Transverse colon (tissue), 4 donors: Measurements from ENCODE around the gene ACTR3. TPM values are rescaled to one million over a fixed set of nuclear protein-coding genes. Genes with fewer than 3 reads are reported as not detected.

Experiments used
- DNase-seq: peaks from one replicate; pipeline ENCODE4 v3.0.0-alpha.2; 2019
- H3K27ac ChIP-seq, 4 donors: fragments of 200-600 bp; sonication (generic); 2 replicates each; pipeline ENCODE4 v1.5.1; 2016 to 2018; ENCODE audit warnings: inconsistent platforms in 4 of 4
- H3K27me3 ChIP-seq: fragments of 200-600 bp; sonication (generic); 2 replicates; pipeline ENCODE4 v1.5.1; 2017; ENCODE audit warnings: inconsistent platforms
- H3K36me3 ChIP-seq, 4 donors: fragments of 200-600 bp; sonication (generic); 2 replicates each; pipeline ENCODE4 v1.5.1; 2017 to 2019; ENCODE audit warnings: inconsistent platforms in 4 of 4
- H3K4me1 ChIP-seq, 4 donors: fragments of 200-600 bp; sonication (generic); 2 replicates each; pipeline ENCODE4 v1.5.1; 2017 to 2020; ENCODE audit warnings: inconsistent platforms in 4 of 4
- H3K4me3 ChIP-seq, 4 donors: fragments of 200-600 bp; sonication (generic); 1 replicate in 1 of 4; 2 replicates in 3 of 4; pipeline versions ENCODE4 v1.5.1 to v1.6.1; 2017 to 2019; ENCODE audit warnings: inconsistent platforms in 4 of 4
- H3K9me3 ChIP-seq, 2 donors: fragments of 200-600 bp; sonication (generic); 2 replicates each; pipeline ENCODE4 v1.5.1; 2017 to 2019; ENCODE audit warnings: inconsistent platforms in 2 of 2
- EP300 ChIP-seq: sonication (generic); formaldehyde crosslinking; IDR thresholded peaks from one replicate; pipeline ENCODE4 v1.6.1; 2017; ENCODE audit warnings: antibody characterized with exemption, low read depth
- POLR2A ChIP-seq: fragments of 450-650 bp; IDR thresholded peaks from one replicate; pipeline ENCODE4 v1.6.1; 2016; ENCODE audit warnings: antibody characterized with exemption, mild to moderate bottlenecking, moderate library complexity
- POLR2AphosphoS5 ChIP-seq, 3 donors: sonication (generic); formaldehyde crosslinking; IDR thresholded peaks; one replicate each; pipeline ENCODE4 v1.6.1; 2016; ENCODE audit warnings: antibody characterized with exemption in 3 of 3
- WGBS, 2 donors: methylation state at CpG; one replicate each; pipeline ENCODE4 v1.1.5; 2018; ENCODE audit warnings: low coverage in 1 of 2; 5-methylcytosine and 5-hydroxymethylcytosine counted together
- in situ Hi-C, 4 donors: fragments of 200-750 bp; cut with MboI; loops; one replicate each; pipeline versions ENCODE4 v1.15.0 to v1.15.1; 2017; ENCODE audit warnings: low sequenced_read_pairs in 3 of 4, low pct_ligation_motif_present in 1 of 4, low pct_unique_long_range_greater_than_20kb in 1 of 4
- intact Hi-C: fragments of 100-400 bp; cut with DNase I; formaldehyde crosslinking; loops from one replicate; pipeline ENCODE4 v1.15.1; 2023; ENCODE audit warnings: low total_unique reads
- total RNA-seq, 4 donors: library from RNA; depleted of rRNA; stranded (reverse); fragments of >200 nt; gene quantifications; one replicate each; pipeline ENCODE4 v1.1.0, GENCODE V29; 2016
- TF ChIP-seq, protein P1 (sequence below), 5 experiments: fragments of 200-600 bp in 3 of 5; fragments of 450-650 bp in 2 of 5; sonication (generic) in 3 of 5; IDR thresholded peaks; 1 replicate in 2 of 5; 2 replicates in 3 of 5; pipeline ENCODE4 v1.5.1; 2016 to 2017; ENCODE audit warnings: antibody characterized with exemption in 5 of 5, inconsistent platforms in 3 of 5, mild to moderate bottlenecking in 2 of 5, moderate library complexity in 1 of 5

ACTR3 gene
- total RNA-seq, 4 donors from 2014 or later, result 68.8 to 143 (median 114) TPM

DNA sequence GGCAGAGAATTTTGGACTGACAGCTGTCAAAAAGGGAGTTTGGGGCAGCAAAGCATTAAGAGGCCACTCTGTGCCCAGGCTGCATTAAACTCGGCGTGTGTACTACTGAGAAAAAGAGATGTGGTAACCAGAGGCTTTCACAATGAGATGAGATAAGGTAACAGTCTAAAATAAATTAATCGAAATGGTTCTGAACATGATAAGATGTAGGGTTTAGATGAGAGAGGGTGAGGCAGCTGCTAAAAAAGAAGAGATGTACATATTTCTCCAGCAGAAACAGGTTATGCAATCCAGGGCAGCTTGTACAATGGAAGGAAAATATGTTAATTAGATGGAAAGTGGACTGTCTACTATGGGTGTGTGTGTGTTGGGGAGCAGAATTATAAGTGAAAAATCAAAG lies 39.2 kb upstream of the ACTR3 start:
- no peaks in the 10 kb centered on the region for H3K9me3 ChIP-seq
- WGBS, 2 donors, result 74 to 87% methylated on average over 3 of the region's 3 CpGs
- intact Hi-C loops (no loop called here), in situ Hi-C loops (no loop called here)
- TF ChIP-seq, protein P1, sequence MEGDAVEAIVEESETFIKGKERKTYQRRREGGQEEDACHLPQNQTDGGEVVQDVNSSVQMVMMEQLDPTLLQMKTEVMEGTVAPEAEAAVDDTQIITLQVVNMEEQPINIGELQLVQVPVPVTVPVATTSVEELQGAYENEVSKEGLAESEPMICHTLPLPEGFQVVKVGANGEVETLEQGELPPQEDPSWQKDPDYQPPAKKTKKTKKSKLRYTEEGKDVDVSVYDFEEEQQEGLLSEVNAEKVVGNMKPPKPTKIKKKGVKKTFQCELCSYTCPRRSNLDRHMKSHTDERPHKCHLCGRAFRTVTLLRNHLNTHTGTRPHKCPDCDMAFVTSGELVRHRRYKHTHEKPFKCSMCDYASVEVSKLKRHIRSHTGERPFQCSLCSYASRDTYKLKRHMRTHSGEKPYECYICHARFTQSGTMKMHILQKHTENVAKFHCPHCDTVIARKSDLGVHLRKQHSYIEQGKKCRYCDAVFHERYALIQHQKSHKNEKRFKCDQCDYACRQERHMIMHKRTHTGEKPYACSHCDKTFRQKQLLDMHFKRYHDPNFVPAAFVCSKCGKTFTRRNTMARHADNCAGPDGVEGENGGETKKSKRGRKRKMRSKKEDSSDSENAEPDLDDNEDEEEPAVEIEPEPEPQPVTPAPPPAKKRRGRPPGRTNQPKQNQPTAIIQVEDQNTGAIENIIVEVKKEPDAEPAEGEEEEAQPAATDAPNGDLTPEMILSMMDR (IDR thresholded peaks at IDR 0.05), result no peak
- TF ChIP-seq POLR2A, result no peak
- TF ChIP-seq POLR2AphosphoS5 (IDR thresholded peaks at IDR 0.05), result no peak
- TF ChIP-seq EP300, result no peak
- no peak overlapping the region for H3K4me3 ChIP-seq
- no peak overlapping the region for H3K27ac ChIP-seq
- no peaks in the 10 kb centered on the region for H3K27me3 ChIP-seq
- DNase-seq, result no peak
- no peaks in the 10 kb centered on the region for H3K4me1 ChIP-seq
- H3K36me3 ChIP-seq, result no peaks in the 10 kb centered on the region

DNA sequence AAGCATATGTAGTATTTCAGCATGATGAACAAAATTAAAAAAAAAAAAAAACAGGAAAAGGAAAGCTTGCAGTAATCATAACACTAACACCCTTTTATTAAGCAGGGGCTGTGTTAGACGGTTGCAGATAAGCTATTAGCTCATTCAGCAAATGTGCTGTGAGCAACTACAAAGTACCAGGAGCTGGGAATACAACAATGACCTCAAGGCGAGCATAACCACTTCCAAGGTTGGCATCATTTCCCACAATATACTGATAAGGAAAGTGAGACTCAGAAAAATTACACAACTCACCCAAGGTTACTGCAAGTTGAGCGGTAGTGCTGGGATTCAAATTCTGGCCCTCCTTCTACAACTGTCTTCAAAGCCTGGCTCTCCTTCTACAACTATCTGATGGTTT lies 38.2 kb upstream of the ACTR3 start:
- Histone ChIP-seq H3K4me1 (no peaks in the 10 kb centered on the region), H3K36me3 (no peaks in the 10 kb centered on the region), H3K9me3 (no peaks in the 10 kb centered on the region), H3K27ac (no peak overlapping the region), H3K4me3 (no peak overlapping the region), H3K27me3 (no peaks in the 10 kb centered on the region)
- intact Hi-C loops (no loop called here), in situ Hi-C loops (no loop called here)
- no peak for DNase-seq
- 62 to 100% methylated on average over 1 to 3 of the region's 3 CpGs for WGBS, 2 donors
- TF ChIP-seq EP300 (no peak), POLR2A (no peak), POLR2AphosphoS5 (IDR thresholded peaks at IDR 0.05) (no peak)
- TF ChIP-seq, protein P1 (IDR thresholded peaks at IDR 0.05), result no peak

- Histone ChIP-seq H3K36me3 (no peaks in the 10 kb centered on the region), H3K4me1 (peaks cover 0 to 12% (median 0%) of the 10 kb centered on the region in 4 donors), H3K27me3 (no peaks in the 10 kb centered on the region), H3K27ac (no peak overlapping the region), H3K4me3 (no peak overlapping the region), H3K9me3 (no peaks in the 10 kb centered on the region)
- intact Hi-C loops, result no loop called here
- in situ Hi-C loops, result no loop called here
- WGBS, 2 donors, result 95% methylated on average over 1 of the region's 1 CpG; no CpG with 5 or more reads in 1 of the 2 donors
- TF ChIP-seq, protein P1 (IDR thresholded peaks at IDR 0.05), result no peak
- TF ChIP-seq EP300, result no peak
- no peak for TF ChIP-seq POLR2AphosphoS5 (IDR thresholded peaks at IDR 0.05)
- TF ChIP-seq POLR2A, result no peak
- no peak for DNase-seq
These were observed 35.7 kb upstream of the ACTR3 start for GRCh38 chr2:113854208-113854607.

DNA sequence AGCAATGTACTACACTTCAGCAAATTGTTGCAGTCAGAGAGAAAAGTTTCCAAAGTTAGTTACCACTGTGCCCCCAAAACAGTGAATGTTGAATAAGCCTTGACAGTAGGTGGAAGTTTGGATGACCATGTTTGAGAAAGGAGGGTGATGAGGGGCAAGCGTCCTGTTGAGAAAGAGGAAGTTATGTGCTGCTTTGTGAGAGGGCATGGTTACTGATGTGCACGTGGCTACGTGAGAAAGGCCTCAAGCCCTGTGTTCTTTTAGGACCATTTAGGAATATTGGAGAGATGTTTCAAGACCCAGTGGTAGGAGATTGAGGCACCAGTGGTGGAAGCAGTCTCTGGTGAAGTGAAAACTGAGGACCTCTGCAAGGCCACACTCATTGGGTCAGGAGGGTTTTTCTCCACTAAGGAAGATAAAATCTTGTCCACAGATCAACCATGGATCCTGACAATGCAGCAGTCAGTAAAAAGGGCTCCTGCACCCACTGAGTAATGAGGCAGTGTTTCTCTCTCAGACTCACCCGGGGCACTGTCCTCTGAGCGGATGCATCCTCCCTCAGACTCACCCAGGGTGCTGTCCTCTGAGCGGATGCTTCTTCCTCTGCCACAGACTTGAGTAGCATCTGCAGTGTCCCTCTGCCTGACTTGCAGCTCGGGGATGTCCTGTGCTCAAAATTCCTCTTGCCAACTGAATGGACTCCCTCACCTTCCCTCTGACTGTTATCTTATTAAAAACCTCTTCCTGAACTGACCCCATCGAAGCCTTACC lies 34.7 kb upstream of the ACTR3 start:
- 75 to 77% methylated on average over 3 to 8 of the region's 8 CpGs for WGBS, 2 donors
- DNase-seq, result no peak
- Histone ChIP-seq H3K4me3 (no peak overlapping the region), H3K36me3 (no peaks in the 10 kb centered on the region), H3K9me3 (no peaks in the 10 kb centered on the region), H3K4me1 (peaks cover 0 to 12% (median 0%) of the 10 kb centered on the region in 4 donors), H3K27me3 (no peaks in the 10 kb centered on the region), H3K27ac (no peak overlapping the region)
- in situ Hi-C loops, result no loop called here
- TF ChIP-seq EP300 (no peak), POLR2A (no peak), POLR2AphosphoS5 (IDR thresholded peaks at IDR 0.05) (no peak)
- TF ChIP-seq, protein P1 (IDR thresholded peaks at IDR 0.05), result no peak
- intact Hi-C loops, result no loop called here
